ENCODE measurements around the gene KCTD20.
A peak's percentile ranks its signal among the peaks of the same experiment; 100 is the strongest.

KCTD20 gene

DNA sequence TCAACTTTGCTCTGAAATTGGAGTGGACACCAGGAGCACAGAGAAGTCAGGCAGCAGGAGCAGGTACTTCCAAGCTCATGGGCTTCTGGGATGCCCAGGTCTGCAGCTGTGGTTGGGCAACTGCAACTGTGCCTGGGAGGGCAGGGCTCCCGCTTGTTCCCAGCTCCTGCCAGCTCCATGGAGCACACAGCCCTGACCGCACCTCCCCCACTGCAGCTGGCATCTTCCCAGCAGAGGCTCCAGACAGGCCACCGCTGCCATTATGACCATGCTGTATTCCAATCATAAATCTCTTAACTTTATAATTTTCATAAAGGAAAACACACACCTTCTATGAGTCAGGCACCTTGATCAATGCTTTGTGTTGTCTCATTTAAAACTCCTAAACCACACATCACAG lies 67.6 kb downstream of the KCTD20 start:
- no peaks in the 10 kb centered on the region for H3K27me3 ChIP-seq (ENCODE audit: control insufficient read depth in 1 of 2, insufficient read depth in 2 of 2, low read length in 2 of 2)
- H3K9me3 ChIP-seq (ENCODE audit: control insufficient read depth in 2 of 2, low read length in 2 of 2), result no peaks in the 10 kb centered on the region
- H3K9ac ChIP-seq (ENCODE audit: low read length in 2 of 2), result no peak overlapping the region
- no peak overlapping the region for H3K4me3 ChIP-seq (ENCODE audit: low read length in 2 of 2)
- H3K27ac ChIP-seq (ENCODE audit: low read length), result no peak overlapping the region
- H3K4me1 ChIP-seq (ENCODE audit: control insufficient read depth, insufficient read depth, low read length), result no peaks in the 10 kb centered on the region
- peaks cover 10 to 12% of the 10 kb centered on the region in 2 donors for H3K36me3 ChIP-seq (ENCODE audit: control insufficient read depth in 2 of 2, insufficient read depth in 2 of 2, low read length in 2 of 2)

DNA sequence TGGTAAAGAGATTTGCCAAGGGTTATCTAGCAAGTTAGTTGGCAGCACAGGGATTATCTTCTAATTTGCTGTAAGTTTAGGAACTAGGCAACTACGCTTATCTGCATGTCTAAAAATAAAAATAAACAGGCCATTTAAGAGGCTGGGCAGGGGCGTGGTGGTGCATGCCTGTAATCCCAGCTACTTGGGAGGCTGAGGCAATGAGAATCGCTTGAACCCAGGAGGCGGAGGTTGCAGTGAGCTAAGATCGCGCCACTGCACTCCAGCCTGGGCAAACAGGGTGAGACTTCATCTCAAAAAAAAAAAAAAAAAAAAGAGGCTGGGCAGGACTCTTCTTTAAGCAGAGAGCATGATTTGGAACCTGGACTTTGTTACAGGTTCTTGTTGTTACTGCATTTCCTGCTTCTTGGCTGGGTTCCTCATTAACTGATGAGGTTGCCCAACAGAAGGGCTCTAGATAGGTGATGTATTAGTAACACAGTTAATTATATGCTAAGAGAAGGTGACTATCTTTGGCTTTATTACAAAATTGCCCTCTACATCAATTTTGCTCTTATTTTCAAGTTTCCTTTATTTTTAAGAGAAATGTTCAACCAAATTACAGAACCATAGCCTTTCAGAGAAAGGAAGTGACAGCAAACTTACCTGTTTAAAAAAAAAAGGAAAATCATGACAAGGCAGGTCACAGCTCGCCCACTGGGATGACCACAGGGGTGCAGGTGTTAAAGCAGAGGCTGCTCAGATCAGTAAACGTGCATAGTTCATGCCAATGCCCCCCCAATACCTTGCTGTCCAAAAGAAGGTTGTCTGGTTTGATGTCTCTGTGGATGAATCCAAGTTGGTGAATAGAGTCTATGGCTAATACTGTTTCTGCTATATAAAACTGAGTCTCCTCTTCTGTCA lies 72.0 kb downstream of the KCTD20 start:
- no peaks in the 10 kb centered on the region for H3K27me3 ChIP-seq (ENCODE audit: control insufficient read depth in 1 of 2, insufficient read depth in 2 of 2, low read length in 2 of 2)
- peaks cover 11 to 24% of the 10 kb centered on the region in 2 donors for H3K36me3 ChIP-seq (ENCODE audit: control insufficient read depth in 2 of 2, insufficient read depth in 2 of 2, low read length in 2 of 2)
- no peaks in the 10 kb centered on the region for H3K4me1 ChIP-seq (ENCODE audit: control insufficient read depth, insufficient read depth, low read length)
- H3K9ac ChIP-seq (ENCODE audit: low read length in 2 of 2), result no peak overlapping the region
- no peaks in the 10 kb centered on the region for H3K9me3 ChIP-seq (ENCODE audit: control insufficient read depth in 2 of 2, low read length in 2 of 2)
- H3K4me3 ChIP-seq (ENCODE audit: low read length in 2 of 2), result no peak overlapping the region
- H3K27ac ChIP-seq (ENCODE audit: low read length), result no peak overlapping the region

DNA sequence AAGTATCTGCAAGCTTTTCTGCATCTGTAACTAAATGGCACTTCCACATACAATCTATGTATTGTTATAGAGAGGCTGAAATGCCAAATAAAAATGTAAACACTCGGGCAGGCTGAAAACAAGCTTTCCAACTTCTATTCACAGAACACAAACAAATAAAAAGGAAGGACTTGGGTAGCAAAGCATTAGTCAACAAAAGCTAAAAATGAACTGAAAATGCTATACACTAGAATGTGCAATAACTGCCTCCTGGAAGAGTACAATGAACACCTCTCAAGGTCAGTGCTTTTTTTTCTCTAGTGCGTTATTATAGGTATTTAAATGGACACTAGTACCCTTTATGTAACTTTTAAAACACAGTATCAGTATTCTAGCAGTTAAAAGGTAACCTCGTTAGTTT lies 73.0 kb downstream of the KCTD20 start:
- Histone ChIP-seq H3K27me3 (ENCODE audit: control insufficient read depth in 1 of 2, insufficient read depth in 2 of 2, low read length in 2 of 2) (no peaks in the 10 kb centered on the region), H3K9me3 (ENCODE audit: control insufficient read depth in 2 of 2, low read length in 2 of 2) (no peaks in the 10 kb centered on the region), H3K27ac (ENCODE audit: low read length) (no peak overlapping the region), H3K4me3 (ENCODE audit: low read length in 2 of 2) (no peak overlapping the region), H3K36me3 (ENCODE audit: control insufficient read depth in 2 of 2, insufficient read depth in 2 of 2, low read length in 2 of 2) (peaks cover 15 to 26% of the 10 kb centered on the region in 2 donors), H3K4me1 (ENCODE audit: control insufficient read depth, insufficient read depth, low read length) (no peaks in the 10 kb centered on the region), H3K9ac (ENCODE audit: low read length in 2 of 2) (no peak overlapping the region)

DNA sequence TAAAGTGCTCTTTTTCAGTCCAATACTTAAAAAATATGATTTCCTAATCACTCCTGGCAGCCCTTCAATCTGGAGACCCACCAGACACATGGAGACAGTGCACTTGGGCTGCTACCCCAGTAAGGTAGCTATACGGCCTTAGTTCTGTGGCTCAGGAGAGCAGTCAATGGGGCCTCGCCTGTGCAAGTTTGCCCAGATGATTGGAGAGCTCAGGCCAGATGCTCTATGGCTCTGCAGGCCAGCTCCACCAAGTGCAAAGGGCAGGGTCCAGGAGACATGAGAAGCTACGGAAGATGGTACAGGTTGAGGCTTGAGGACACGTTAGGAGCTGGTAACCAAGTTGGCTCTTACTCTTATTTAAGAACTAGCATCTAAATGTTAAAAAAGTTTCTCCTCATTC lies 73.8 kb downstream of the KCTD20 start:
- H3K4me1 ChIP-seq (ENCODE audit: control insufficient read depth, insufficient read depth, low read length), result no peaks in the 10 kb centered on the region
- H3K9ac ChIP-seq (ENCODE audit: low read length in 2 of 2), result no peak overlapping the region
- no peaks in the 10 kb centered on the region for H3K27me3 ChIP-seq (ENCODE audit: control insufficient read depth in 1 of 2, insufficient read depth in 2 of 2, low read length in 2 of 2)
- no peak overlapping the region for H3K4me3 ChIP-seq (ENCODE audit: low read length in 2 of 2)
- no peaks in the 10 kb centered on the region for H3K9me3 ChIP-seq (ENCODE audit: control insufficient read depth in 2 of 2, low read length in 2 of 2)
- H3K27ac ChIP-seq (ENCODE audit: low read length), result peak overlapping the region; percentile 31
- H3K36me3 ChIP-seq (ENCODE audit: control insufficient read depth in 2 of 2, insufficient read depth in 2 of 2, low read length in 2 of 2), result peaks cover 15 to 30% of the 10 kb centered on the region in 2 donors

DNA sequence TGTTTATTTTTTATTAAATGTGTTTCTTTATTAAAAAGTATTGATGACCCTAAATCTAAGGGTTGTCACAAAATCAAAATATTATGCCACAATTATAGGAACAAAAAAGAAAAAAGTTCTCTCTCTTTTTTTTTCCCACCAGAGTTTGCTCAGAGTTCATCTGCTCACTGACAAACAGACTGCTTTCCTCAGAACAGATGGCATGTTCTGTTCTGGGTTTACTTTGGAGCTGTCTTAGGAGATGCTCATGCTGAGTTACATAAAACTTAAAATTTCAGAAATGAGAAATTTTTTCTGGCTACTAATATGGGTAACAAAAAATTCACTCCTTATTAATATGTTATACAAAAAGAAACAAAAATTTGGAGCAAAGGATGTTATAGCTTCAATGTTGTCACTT lies 74.2 kb downstream of the KCTD20 start:
- no peak overlapping the region for H3K27ac ChIP-seq (ENCODE audit: low read length)

DNA sequence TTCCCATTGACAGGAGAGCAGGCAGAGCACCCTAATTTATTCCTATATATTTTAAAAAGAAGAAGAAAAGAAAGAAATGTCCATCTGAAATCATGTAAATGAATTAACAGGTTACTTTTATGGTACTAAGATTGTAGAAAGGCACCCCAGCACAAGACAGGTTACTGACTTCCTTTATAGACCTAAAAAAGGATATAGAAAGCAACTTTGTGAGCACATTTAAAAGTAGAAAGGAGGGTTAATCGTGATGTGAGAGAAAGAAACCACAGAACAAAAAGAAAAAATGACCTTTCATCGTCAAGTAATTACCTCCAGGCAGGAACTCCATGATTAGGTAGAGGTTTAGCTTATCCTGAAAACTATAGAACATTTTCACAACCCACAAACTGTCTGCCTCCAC lies 74.6 kb downstream of the KCTD20 start:
- Histone ChIP-seq H3K36me3 (ENCODE audit: control insufficient read depth in 2 of 2, insufficient read depth in 2 of 2, low read length in 2 of 2) (peaks cover 12 to 33% of the 10 kb centered on the region in 2 donors), H3K4me3 (ENCODE audit: low read length in 2 of 2) (no peak overlapping the region), H3K9me3 (ENCODE audit: control insufficient read depth in 2 of 2, low read length in 2 of 2) (no peaks in the 10 kb centered on the region), H3K4me1 (ENCODE audit: control insufficient read depth, insufficient read depth, low read length) (no peaks in the 10 kb centered on the region), H3K27me3 (ENCODE audit: control insufficient read depth in 1 of 2, insufficient read depth in 2 of 2, low read length in 2 of 2) (no peaks in the 10 kb centered on the region), H3K9ac (ENCODE audit: low read length in 2 of 2) (no peak overlapping the region), H3K27ac (ENCODE audit: low read length) (no peak overlapping the region)

More for the DNA sequence above, 74.2 kb downstream of the KCTD20 start:
- no peaks in the 10 kb centered on the region for H3K4me1 ChIP-seq (ENCODE audit: control insufficient read depth, insufficient read depth, low read length)
- no peaks in the 10 kb centered on the region for H3K9me3 ChIP-seq (ENCODE audit: control insufficient read depth in 2 of 2, low read length in 2 of 2)
- no peak overlapping the region for H3K4me3 ChIP-seq (ENCODE audit: low read length in 2 of 2)
- H3K9ac ChIP-seq (ENCODE audit: low read length in 2 of 2), result no peak overlapping the region
- H3K27me3 ChIP-seq (ENCODE audit: control insufficient read depth in 1 of 2, insufficient read depth in 2 of 2, low read length in 2 of 2), result no peaks in the 10 kb centered on the region
- peaks cover 15 to 30% of the 10 kb centered on the region in 2 donors for H3K36me3 ChIP-seq (ENCODE audit: control insufficient read depth in 2 of 2, insufficient read depth in 2 of 2, low read length in 2 of 2)

DNA sequence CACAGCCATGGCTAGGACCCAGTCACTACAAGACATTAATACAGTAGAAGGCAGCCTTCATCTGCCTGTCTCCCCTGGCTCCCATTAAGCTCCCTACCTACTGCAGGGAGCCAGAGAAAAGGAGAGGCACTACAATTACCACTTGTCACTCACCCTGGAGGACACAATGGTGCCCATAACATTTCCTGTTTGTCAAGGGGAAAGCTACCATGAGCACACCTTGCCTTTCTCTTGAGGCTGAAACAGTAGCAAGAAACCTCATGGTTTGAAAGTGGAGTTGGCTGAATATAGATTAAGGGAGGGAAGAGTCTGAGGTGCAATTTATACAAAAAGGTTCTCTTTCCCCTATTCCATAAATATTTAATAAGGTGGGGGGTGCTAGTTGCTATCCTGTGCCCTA lies 76.6 kb downstream of the KCTD20 start:
- peaks cover 20 to 38% of the 10 kb centered on the region in 2 donors for H3K36me3 ChIP-seq (ENCODE audit: control insufficient read depth in 2 of 2, insufficient read depth in 2 of 2, low read length in 2 of 2)
- no peaks in the 10 kb centered on the region for H3K27me3 ChIP-seq (ENCODE audit: control insufficient read depth in 1 of 2, insufficient read depth in 2 of 2, low read length in 2 of 2)
- H3K9ac ChIP-seq (ENCODE audit: low read length in 2 of 2), result no peak overlapping the region
- no peak overlapping the region for H3K27ac ChIP-seq (ENCODE audit: low read length)
- H3K9me3 ChIP-seq (ENCODE audit: control insufficient read depth in 2 of 2, low read length in 2 of 2), result no peaks in the 10 kb centered on the region
- H3K4me3 ChIP-seq (ENCODE audit: low read length in 2 of 2), result no peak overlapping the region
- no peaks in the 10 kb centered on the region for H3K4me1 ChIP-seq (ENCODE audit: control insufficient read depth, insufficient read depth, low read length)

DNA sequence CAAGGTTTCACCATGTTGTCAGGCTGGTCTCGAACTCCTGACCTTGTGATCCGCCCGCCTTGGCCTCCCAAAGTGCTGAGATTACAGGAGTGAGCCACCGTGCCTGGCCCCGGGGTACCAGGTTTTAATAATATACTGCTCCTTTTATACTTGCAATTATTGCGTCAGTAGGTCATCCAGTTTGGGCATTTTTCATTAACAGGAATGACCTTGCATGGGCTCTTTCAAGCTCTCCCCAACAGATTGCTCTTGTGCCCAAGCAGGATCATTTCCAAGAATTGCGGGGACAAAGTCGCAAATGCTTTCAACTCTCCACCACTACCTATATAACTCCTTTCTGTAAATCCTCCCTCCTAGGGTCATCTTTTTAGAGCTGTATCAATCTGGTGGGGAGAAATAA lies 80.7 kb downstream of the KCTD20 start:
- no peak overlapping the region for H3K9ac ChIP-seq (ENCODE audit: low read length in 2 of 2)
- no peak overlapping the region for H3K27ac ChIP-seq (ENCODE audit: low read length)
- no peaks in the 10 kb centered on the region for H3K27me3 ChIP-seq (ENCODE audit: control insufficient read depth in 1 of 2, insufficient read depth in 2 of 2, low read length in 2 of 2)
- no peaks in the 10 kb centered on the region for H3K9me3 ChIP-seq (ENCODE audit: control insufficient read depth in 2 of 2, low read length in 2 of 2)
- H3K4me3 ChIP-seq (ENCODE audit: low read length in 2 of 2), result no peak overlapping the region
- H3K4me1 ChIP-seq (ENCODE audit: control insufficient read depth, insufficient read depth, low read length), result no peaks in the 10 kb centered on the region
- H3K36me3 ChIP-seq (ENCODE audit: control insufficient read depth in 2 of 2, insufficient read depth in 2 of 2, low read length in 2 of 2), result peaks cover 13 to 31% of the 10 kb centered on the region in 2 donors

DNA sequence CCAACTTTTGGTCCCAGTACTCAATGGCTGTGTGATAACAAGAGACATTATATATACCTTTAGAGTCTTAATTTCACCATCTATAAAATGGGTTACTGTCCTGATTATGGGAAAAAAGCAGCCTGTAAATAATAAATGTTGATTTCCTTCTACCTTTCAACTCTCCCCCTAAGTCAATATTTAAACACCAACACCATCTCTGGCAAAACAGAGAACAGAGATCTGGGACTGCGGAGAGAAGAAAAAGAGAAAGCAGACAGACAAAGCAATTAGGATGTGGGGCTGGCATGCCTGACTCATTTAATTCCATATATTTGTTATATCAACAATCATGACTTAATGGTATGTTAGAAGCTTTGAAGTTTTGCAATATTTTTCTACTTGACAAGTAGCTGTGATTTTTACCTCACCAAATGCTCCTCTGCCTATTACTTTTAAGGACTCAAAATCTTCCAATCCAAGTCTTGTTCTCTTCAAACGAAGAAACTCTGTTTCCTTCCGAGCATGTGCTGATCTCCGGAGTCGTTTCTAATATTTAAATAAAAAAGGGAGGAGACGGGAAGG lies 81.2 kb downstream of the KCTD20 start:
- no peaks in the 10 kb centered on the region for H3K4me1 ChIP-seq (ENCODE audit: control insufficient read depth, insufficient read depth, low read length)
- H3K9ac ChIP-seq (ENCODE audit: low read length in 2 of 2), result no peak overlapping the region
- H3K4me3 ChIP-seq (ENCODE audit: low read length in 2 of 2), result no peak overlapping the region
- no peak overlapping the region for H3K27ac ChIP-seq (ENCODE audit: low read length)
- H3K36me3 ChIP-seq (ENCODE audit: control insufficient read depth in 2 of 2, insufficient read depth in 2 of 2, low read length in 2 of 2), result peaks cover 13 to 31% of the 10 kb centered on the region in 2 donors
- no peaks in the 10 kb centered on the region for H3K9me3 ChIP-seq (ENCODE audit: control insufficient read depth in 2 of 2, low read length in 2 of 2)
- H3K27me3 ChIP-seq (ENCODE audit: control insufficient read depth in 1 of 2, insufficient read depth in 2 of 2, low read length in 2 of 2), result no peaks in the 10 kb centered on the region

DNA sequence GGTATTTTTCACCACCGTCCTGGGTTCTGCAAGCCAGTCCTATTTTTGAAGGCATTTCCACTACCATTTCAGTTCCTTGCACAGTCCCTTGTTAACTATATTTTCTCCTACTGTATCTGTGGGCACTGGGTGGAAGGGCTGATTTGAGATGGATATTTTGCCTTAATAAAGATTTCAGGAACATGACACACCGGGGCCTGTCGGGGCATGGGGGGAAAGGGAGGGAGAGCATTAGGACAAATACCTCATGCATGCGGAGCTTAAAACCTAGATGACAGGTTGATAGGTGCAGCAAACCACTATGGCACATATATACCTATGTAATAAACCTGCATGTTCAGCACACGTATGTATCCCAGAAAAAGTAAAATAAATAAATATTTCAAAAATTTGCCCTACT lies 82.1 kb downstream of the KCTD20 start:
- Histone ChIP-seq H3K27me3 (ENCODE audit: control insufficient read depth in 1 of 2, insufficient read depth in 2 of 2, low read length in 2 of 2) (no peaks in the 10 kb centered on the region), H3K36me3 (ENCODE audit: control insufficient read depth in 2 of 2, insufficient read depth in 2 of 2, low read length in 2 of 2) (peaks cover 12 to 24% of the 10 kb centered on the region in 2 donors), H3K9ac (ENCODE audit: low read length in 2 of 2) (no peak overlapping the region), H3K4me3 (ENCODE audit: low read length in 2 of 2) (no peak overlapping the region), H3K9me3 (ENCODE audit: control insufficient read depth in 2 of 2, low read length in 2 of 2) (no peaks in the 10 kb centered on the region), H3K4me1 (ENCODE audit: control insufficient read depth, insufficient read depth, low read length) (no peaks in the 10 kb centered on the region), H3K27ac (ENCODE audit: low read length) (no peak overlapping the region)

DNA sequence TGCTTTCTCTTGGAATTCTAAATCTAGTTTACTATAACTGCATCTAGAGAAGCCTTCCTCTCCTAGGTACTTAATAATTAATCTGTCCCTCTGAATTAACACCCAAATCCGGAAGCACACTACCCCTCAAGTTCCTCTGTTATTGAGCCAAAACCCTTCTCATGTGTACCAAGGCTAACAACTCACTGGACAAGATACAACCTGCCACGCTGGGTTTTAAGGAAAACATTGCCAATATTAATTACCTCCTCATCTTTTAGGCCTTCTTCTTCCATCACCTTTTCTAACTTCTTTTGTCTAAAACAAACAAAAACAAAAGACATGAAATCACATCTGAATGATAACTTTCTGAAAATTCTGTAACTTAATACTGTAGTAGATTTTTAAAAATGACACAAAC lies 82.5 kb downstream of the KCTD20 start:
- no peaks in the 10 kb centered on the region for H3K27me3 ChIP-seq (ENCODE audit: control insufficient read depth in 1 of 2, insufficient read depth in 2 of 2, low read length in 2 of 2)
- H3K9ac ChIP-seq (ENCODE audit: low read length in 2 of 2), result no peak overlapping the region
- no peak overlapping the region for H3K4me3 ChIP-seq (ENCODE audit: low read length in 2 of 2)
- H3K36me3 ChIP-seq (ENCODE audit: control insufficient read depth in 2 of 2, insufficient read depth in 2 of 2, low read length in 2 of 2), result peaks cover 10 to 22% of the 10 kb centered on the region in 2 donors
- H3K27ac ChIP-seq (ENCODE audit: low read length), result no peak overlapping the region
- H3K9me3 ChIP-seq (ENCODE audit: control insufficient read depth in 2 of 2, low read length in 2 of 2), result no peaks in the 10 kb centered on the region
- no peaks in the 10 kb centered on the region for H3K4me1 ChIP-seq (ENCODE audit: control insufficient read depth, insufficient read depth, low read length)
